ENCODE results near the gene KCNE1. TPM values are rescaled to one million over a fixed set of nuclear protein-coding genes. Genes with fewer than 3 reads are reported as not detected.
A peak's percentile ranks its signal among the peaks of the same experiment; 100 is the strongest.

Gene KCNE1
- total RNA-seq: 1 to 10 TPM in 1 of 3 donors, under 1 TPM in 2; 0.32 to 1.4 (median 0.55) TPM
- long read RNA-seq, donor 1: 0 reads
- long read RNA-seq, donor 2: 0 reads

- H3K36me3 ChIP-seq (ENCODE audit: low read depth): no peaks in the 10 kb centered on the region
- TF ChIP-seq, protein P1, sequence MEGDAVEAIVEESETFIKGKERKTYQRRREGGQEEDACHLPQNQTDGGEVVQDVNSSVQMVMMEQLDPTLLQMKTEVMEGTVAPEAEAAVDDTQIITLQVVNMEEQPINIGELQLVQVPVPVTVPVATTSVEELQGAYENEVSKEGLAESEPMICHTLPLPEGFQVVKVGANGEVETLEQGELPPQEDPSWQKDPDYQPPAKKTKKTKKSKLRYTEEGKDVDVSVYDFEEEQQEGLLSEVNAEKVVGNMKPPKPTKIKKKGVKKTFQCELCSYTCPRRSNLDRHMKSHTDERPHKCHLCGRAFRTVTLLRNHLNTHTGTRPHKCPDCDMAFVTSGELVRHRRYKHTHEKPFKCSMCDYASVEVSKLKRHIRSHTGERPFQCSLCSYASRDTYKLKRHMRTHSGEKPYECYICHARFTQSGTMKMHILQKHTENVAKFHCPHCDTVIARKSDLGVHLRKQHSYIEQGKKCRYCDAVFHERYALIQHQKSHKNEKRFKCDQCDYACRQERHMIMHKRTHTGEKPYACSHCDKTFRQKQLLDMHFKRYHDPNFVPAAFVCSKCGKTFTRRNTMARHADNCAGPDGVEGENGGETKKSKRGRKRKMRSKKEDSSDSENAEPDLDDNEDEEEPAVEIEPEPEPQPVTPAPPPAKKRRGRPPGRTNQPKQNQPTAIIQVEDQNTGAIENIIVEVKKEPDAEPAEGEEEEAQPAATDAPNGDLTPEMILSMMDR (IDR thresholded peaks at IDR 0.05): no peak
- H3K4me1 ChIP-seq (ENCODE audit: low read depth): peaks cover 7% of the 10 kb centered on the region
- intact Hi-C loops (cut with DNase I, micrococcal nuclease): no loop called here
- DNase-seq (peak in 1 of 3 donors; percentile 59), ATAC-seq (peak; percentile 4)
- no peaks in the 10 kb centered on the region for H3K9me3 ChIP-seq
- H3K4me3 ChIP-seq: no peak within 1 kb of the TSS
Observed at GRCh38 chr21:34511787-34512455, at the start of gene KCNE1. Gene KCNE1 (minus strand): TSS chr21:34512210. CDS start chr21:34449634, 62,576 bp downstream.

DNA sequence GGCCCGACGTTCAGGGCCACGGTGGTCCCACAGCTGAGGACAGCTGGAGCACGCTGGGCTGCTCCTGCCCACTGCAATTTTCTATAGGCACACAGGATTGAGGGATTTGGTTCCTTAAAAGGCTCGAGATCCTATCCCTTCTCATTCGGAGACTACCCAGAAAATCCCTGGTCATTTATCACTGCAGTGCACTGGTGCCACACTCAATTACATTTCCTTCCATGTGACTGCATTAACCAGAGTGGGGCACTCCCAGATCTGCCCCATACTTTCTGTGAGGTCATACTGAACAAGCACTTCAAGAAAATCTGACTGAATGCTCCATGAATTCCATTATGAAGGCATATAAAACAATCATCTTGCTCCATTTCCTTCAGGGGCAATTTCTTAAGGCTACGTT is 49.8 kb upstream of the KCNE1 start:
- ATAC-seq (no peak), DNase-seq (no peak)
- intact Hi-C loops (cut with DNase I, micrococcal nuclease): no loop called here
- Histone ChIP-seq H3K9me3 (no peaks in the 10 kb centered on the region), H3K4me1 (ENCODE audit: low read depth) (peaks cover 5% of the 10 kb centered on the region), H3K36me3 (ENCODE audit: low read depth) (no peaks in the 10 kb centered on the region), H3K4me3 (no peak overlapping the region)
- TF ChIP-seq, protein P1 (IDR thresholded peaks at IDR 0.05): no peak

GRCh38 chr21:34560609-34561008 is 48.6 kb upstream of the KCNE1 start:
- Histone ChIP-seq H3K4me1 (ENCODE audit: low read depth) (peaks cover 5% of the 10 kb centered on the region), H3K4me3 (no peak overlapping the region), H3K36me3 (ENCODE audit: low read depth) (no peaks in the 10 kb centered on the region), H3K9me3 (no peaks in the 10 kb centered on the region)
- ATAC-seq: no peak
- DNase-seq: no peak
- intact Hi-C loops (cut with DNase I, micrococcal nuclease): no loop called here
- TF ChIP-seq, protein P1 (IDR thresholded peaks at IDR 0.05): no peak

- TF ChIP-seq, protein P1 (IDR thresholded peaks at IDR 0.05): no peak
- Histone ChIP-seq H3K9me3 (no peaks in the 10 kb centered on the region), H3K4me3 (no peak overlapping the region)
Observed at GRCh38 chr21:34560021-34560420, 48.0 kb upstream of the KCNE1 start.

GRCh38 chr21:34559089-34559631 is 47.1 kb upstream of the KCNE1 start:
- Histone ChIP-seq H3K36me3 (ENCODE audit: low read depth) (no peaks in the 10 kb centered on the region), H3K4me1 (ENCODE audit: low read depth) (peaks cover 5% of the 10 kb centered on the region), H3K4me3 (no peak overlapping the region), H3K9me3 (no peaks in the 10 kb centered on the region)
- TF ChIP-seq, protein P1 (IDR thresholded peaks at IDR 0.05): no peak
- intact Hi-C loops (cut with DNase I, micrococcal nuclease): no loop called here
- DNase-seq: no peak
- ATAC-seq: no peak

More at GRCh38 chr21:34560021-34560420, 48.0 kb upstream of the KCNE1 start:
- no peak for DNase-seq
- peaks cover 5% of the 10 kb centered on the region for H3K4me1 ChIP-seq (ENCODE audit: low read depth)
- H3K36me3 ChIP-seq (ENCODE audit: low read depth): no peaks in the 10 kb centered on the region
- intact Hi-C loops (cut with DNase I, micrococcal nuclease): no loop called here
- ATAC-seq: no peak

All from mucosa of descending colon (tissue), 3 donors.